ES-I3 (cell line): ENCODE data around the gene SHLD1.

Experiments used
- H3K36me3 ChIP-seq: 2 replicates; pipeline ENCODE4 v1.6.1; 2013; ENCODE audit warnings: mild to moderate bottlenecking, low read length, control low read depth, moderate library complexity; ENCODE audit not compliant: insufficient read depth
- H3K4me1 ChIP-seq: 2 replicates; pipeline ENCODE4 v1.6.1; 2013; ENCODE audit warnings: mild to moderate bottlenecking, control low read depth, low read length; ENCODE audit not compliant: insufficient read depth
- H3K9ac ChIP-seq: 2 replicates; pipeline ENCODE4 v1.6.1; 2013; ENCODE audit warnings: low read depth, mild to moderate bottlenecking, low read length, moderate library complexity
- H3K9me3 ChIP-seq: 2 replicates; pipeline ENCODE4 v1.6.1; 2013; ENCODE audit warnings: mild to moderate bottlenecking, low read length, moderate library complexity; ENCODE audit not compliant: control insufficient read depth, insufficient read depth

Gene SHLD1

DNA sequence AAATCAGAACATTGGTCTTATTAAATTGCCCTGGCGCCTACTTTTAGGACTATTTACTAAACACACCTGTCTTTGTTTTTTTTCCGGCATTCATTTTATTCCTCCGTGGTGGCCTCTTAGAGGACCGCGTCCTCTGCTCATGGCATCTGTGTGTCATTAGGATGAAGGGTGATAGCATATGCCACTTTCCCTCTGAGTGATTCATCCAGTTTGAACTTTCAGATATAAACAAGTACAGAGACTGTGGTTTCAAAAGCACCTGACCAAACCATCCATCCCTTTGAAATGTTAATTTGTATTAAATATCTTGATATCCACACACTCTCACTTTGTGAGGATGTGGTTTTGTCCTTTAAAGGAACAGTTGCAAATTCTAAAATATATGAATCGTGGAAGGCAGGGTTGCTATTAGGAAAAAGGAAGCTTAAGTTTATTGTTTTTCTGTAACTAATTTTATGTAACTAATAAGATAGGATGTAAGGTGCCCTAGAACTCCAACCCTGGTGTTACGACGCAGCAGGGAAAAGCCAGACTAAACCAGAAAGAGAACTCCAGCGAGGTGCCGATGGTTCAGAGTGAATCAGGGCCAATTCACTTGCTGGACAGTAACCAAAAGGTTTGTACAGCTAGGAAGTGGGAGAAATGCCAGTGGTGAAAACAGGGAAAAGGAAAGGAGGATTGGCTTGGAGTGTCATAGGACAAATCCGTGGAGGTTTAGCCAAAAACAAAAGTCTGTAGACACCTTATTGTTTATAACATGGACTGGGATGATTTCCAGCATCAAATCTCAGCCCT is 98.7 kb downstream of the SHLD1 start:
- H3K9ac ChIP-seq, result no peak overlapping the region
- H3K36me3 ChIP-seq, result no peaks in the 10 kb centered on the region
- no peaks in the 10 kb centered on the region for H3K4me1 ChIP-seq
- H3K9me3 ChIP-seq, result no peaks in the 10 kb centered on the region

DNA sequence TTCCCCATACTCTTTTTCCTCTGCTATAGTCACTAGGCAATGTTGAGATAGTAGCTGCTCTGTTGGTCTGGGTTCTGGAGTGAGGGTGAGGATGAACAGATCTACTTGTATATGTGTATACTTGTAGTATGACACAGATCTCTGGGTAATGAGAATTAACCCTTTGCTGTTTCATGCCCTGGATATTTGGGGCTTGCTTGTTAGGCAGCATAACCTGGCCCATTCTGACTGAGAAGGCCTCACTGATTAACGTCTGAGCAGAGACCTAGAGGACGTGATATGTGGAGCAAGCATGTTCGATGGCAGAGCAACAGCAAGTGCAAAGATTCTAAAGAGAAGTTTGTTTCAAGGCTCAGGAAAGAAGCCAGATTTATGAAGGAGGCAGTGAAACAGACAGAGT is 105.7 kb downstream of the SHLD1 start:
- H3K36me3 ChIP-seq, result no peaks in the 10 kb centered on the region
- H3K9ac ChIP-seq, result no peak overlapping the region
- H3K4me1 ChIP-seq, result no peaks in the 10 kb centered on the region
- H3K9me3 ChIP-seq, result no peaks in the 10 kb centered on the region

DNA sequence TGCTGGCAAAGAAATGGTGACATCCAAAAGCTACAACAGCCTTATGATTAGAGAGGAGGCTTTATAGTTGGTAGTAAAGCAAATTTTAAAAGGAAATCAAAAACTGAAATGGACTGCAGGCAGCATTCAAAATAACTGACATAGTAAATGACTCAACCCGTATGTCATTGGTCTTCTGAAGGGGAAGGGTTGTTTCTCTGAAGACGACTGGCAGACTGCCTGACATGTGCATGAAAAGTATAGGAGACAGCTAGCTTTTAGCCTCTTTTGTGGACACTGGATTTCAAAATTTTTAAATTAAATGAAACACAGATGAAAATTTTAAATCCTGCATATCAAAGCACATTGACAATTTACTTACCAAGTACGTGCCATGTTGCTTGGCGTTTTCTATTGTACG is 109.4 kb downstream of the SHLD1 start:
- no peaks in the 10 kb centered on the region for H3K4me1 ChIP-seq
- H3K36me3 ChIP-seq, result no peaks in the 10 kb centered on the region
- H3K9ac ChIP-seq, result no peak overlapping the region
- H3K9me3 ChIP-seq, result no peaks in the 10 kb centered on the region

DNA sequence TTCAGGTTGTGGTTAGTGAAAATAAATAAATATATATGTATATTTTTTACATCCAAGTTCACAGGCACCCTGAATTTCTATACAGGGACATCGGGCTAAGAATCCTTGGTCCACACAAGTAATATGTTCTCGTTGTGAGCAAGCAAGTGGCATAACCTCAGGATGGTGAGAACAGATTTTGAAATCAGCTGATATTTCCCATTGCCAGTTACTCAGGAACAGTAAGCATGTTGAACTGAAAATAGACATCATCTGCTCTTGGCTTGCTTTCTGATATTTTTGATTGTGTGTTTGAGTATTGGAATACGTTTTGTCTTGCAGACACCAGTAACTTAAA is 112.5 kb downstream of the SHLD1 start:
- no peaks in the 10 kb centered on the region for H3K4me1 ChIP-seq

DNA sequence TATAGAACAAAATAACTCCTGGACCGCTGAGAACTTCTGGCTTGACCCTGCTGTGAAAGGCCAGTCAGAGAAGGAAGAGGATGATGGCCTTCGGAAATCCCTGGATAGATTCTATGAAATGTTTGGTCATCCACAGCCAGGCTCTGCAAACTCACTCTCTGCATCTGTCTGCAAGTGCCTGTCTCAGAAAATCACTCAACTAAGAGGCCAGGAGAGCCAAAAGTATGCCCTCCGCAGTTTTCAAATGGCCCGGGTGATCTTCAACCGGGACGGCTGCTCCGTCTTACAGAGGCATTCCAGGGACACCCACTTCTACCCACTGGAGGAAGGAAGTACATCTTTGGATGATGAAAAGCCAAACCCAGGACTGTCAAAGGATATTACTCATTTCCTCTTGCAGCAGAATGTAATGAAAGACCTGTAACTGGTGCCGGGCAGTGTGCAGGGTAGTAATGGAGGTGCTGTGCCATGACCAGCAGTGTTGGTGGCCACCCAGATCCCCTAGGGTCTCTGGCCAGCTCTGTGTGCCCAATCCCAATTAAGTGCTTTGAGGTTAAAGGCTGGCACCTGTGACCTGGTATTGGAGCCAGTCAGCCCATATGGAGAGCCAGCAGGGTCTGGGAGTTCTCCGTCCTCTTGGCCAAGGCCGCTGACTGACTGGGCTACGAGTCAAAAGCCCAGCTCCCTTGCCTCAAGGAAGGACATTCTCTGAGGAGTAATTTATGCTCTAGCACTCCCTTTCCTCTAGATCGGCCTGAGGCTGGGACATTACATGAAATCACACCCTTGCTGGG is 113.0 kb downstream of the SHLD1 start:
- no peaks in the 10 kb centered on the region for H3K4me1 ChIP-seq
- H3K36me3 ChIP-seq, result no peaks in the 10 kb centered on the region
- no peaks in the 10 kb centered on the region for H3K9me3 ChIP-seq
- no peak overlapping the region for H3K9ac ChIP-seq

More for the DNA sequence above, 112.5 kb downstream of the SHLD1 start:
- Histone ChIP-seq H3K9me3 (no peaks in the 10 kb centered on the region), H3K36me3 (no peaks in the 10 kb centered on the region), H3K9ac (no peak overlapping the region)

DNA sequence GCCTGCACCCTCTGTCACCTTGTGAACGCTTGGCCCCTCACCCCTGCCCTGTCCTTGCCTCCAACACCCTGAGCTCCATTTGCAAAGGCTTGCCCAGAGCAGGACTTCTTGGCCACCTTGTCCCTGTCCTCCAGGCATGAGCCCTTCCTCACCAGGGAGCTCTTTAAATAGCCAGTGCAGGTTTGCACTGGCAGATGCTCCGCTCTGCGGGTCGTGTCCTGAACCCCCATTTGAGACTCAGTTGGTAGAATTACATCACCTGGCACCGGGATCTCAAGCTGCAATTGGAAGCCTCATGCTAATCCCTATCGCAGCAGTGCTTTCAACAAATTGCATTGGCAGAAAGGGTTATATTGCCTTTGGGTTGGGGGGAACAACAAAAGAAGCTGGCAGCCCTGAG is 114.2 kb downstream of the SHLD1 start:
- Histone ChIP-seq H3K4me1 (no peaks in the 10 kb centered on the region), H3K9ac (no peak overlapping the region), H3K9me3 (no peaks in the 10 kb centered on the region), H3K36me3 (no peaks in the 10 kb centered on the region)

DNA sequence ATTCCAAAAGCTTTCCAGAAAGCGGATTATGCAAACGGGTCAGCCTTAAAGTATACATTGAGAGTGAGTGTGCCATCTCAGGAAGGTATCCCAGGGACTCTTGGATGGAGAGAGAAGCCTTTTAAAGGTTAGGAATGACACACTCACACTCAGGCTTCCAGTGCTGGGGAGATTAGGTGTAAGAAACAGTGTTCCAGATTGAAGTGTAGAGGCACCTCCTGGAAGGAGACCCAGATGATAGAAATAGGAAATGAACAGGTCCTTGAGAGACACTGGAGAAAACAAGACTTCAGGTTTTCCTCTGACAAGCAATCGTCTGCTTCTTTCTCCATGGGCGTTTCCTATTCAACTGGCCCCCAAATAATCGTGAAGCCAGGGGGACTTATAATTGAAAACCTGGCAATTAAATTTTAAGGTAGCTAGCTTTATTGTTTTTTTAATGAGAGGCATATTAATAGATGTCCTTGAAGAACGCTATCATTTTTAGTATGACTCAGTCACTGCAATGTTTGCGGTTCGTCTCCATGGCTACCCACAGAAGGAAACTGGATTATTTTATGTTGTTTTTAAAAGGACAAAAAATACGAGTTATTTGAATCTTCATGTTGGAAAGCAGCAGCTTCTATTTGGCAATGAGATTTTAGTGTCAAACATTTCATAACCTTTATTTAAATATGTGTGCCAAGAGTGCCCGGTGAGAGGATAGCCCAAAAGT is 114.8 kb downstream of the SHLD1 start:
- no peaks in the 10 kb centered on the region for H3K9me3 ChIP-seq
- no peaks in the 10 kb centered on the region for H3K36me3 ChIP-seq
- no peak overlapping the region for H3K9ac ChIP-seq
- H3K4me1 ChIP-seq, result no peaks in the 10 kb centered on the region

DNA sequence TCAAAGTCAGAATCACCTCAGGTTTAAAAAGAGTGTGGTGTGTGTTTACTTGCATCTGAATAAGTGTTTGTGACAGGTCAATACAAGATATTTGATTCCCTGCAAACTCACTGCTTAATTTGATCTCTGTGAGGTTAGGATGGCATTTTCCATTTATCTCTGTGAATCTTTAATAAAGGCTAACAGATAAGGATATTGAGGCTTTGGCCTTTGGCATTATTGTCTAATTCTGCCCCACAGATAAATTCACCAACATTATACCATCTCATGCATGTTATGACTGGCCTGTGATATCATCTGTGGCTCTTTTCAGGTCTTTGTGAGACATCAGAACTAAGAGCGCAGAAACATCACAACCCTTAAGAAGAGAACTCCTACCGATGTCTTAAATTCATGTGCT is 115.4 kb downstream of the SHLD1 start:
- Histone ChIP-seq H3K9me3 (no peaks in the 10 kb centered on the region), H3K4me1 (no peaks in the 10 kb centered on the region), H3K36me3 (no peaks in the 10 kb centered on the region), H3K9ac (no peak overlapping the region)

DNA sequence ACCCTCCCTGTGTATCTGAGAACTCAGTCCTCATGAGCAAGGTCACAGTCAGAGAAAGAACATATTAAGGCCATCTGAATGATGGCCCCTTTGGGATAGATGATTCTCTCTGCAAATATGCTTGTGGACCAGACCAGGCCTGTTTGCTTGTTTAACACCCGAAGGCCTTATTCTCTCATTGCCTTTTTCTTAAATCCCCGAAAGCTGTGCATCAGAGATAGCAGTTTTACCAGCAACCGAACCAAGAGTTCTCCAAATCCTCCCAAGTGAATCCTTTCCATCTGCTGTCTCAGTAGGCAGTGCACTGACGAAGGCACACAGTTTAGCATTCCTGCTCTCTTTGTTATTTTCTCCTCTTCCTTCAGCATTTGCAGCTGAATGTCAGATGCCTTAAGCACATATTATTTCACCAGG is 120.4 kb downstream of the SHLD1 start:
- Histone ChIP-seq H3K36me3 (no peaks in the 10 kb centered on the region), H3K9ac (no peak overlapping the region), H3K4me1 (no peaks in the 10 kb centered on the region), H3K9me3 (no peaks in the 10 kb centered on the region)

DNA sequence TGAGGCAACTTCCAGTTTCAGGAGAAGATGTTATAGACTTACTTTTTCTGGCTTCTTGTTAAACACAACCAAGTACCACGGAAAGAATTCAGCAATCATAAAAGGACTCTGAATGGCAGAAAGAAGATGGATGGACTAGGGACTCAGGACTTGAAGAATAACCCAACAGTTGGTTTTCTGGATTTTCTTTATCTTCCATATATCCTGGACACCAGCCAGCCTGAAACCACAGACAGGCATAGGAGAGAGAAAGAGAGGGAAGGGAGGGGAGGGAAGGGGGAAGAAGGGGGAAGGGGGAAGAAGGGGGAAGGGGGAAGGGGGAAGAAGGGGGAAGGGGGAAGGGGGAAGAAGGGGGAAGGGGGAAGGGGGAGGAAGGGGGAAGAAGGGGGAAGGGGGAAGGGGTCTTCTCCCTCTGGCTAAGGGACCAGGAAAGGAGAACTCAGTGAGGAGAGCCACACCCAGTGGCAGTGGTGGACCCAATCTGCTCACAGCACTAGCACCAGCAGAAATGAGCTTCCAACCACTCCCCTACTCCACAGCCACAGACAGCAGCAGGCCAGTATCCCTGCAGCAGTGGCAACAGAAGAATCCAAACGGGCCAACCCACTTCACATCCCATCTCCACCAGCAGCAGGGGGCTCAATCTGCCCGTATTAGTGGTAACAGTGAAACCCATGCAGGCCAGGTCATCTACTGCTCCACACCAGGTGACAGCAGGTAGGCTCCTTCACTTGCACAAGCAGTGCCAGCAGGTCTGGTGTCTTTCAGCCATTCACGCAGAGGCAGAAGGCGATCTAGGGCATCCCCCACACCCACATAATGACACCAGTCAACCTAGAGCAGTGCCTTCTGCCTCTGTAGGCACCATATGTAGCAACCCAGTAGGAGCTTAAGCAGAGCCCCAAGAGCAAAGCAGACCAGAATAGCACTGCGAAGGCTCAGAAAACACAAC is 121.5 kb downstream of the SHLD1 start:
- H3K9me3 ChIP-seq, result no peaks in the 10 kb centered on the region
- no peak overlapping the region for H3K9ac ChIP-seq
- no peaks in the 10 kb centered on the region for H3K4me1 ChIP-seq
- no peaks in the 10 kb centered on the region for H3K36me3 ChIP-seq

DNA sequence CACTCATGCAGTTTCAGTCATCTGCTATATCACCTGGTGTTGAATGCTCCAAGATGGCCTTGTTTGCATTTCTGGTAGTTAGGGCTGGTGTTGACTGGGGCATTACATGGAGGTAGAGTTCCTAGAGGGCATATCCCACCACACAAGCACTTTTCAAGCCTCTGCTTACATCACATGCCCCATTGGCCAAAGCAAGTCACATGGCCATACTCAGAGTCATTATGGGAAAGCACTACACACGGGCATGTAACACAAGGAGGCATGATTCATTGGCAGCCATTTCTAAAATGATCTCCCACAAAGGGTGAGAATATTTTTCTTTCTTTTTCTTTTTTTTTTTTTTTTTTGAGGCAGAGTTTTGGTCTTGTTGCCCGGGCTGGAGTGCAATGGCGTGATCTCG is 126.9 kb downstream of the SHLD1 start:
- Histone ChIP-seq H3K9me3 (no peaks in the 10 kb centered on the region), H3K9ac (no peak overlapping the region), H3K4me1 (peaks cover 4% of the 10 kb centered on the region), H3K36me3 (no peaks in the 10 kb centered on the region)

DNA sequence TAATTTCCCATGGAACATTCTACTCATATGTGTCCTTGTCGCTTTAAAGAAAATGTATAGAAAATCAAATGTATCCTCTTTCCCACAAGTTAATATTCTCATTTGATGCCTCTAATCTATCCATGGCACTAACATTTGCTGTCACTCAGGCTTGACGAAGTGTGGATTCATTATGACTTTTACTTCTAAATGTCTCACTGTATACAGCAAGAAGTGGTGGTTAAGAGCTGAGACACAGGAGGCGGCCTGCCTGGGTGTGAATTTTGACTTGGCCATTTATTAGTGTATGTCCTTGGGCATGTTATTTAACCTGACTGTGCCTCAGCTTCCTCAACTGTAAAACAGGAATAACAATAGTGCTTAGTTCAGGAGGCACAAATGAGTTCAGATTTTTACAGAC is 130.1 kb downstream of the SHLD1 start:
- H3K36me3 ChIP-seq, result no peaks in the 10 kb centered on the region
- peaks cover 4% of the 10 kb centered on the region for H3K4me1 ChIP-seq
- no peak overlapping the region for H3K9ac ChIP-seq
- H3K9me3 ChIP-seq, result no peaks in the 10 kb centered on the region; the same call in 1 of the 2 replicates

DNA sequence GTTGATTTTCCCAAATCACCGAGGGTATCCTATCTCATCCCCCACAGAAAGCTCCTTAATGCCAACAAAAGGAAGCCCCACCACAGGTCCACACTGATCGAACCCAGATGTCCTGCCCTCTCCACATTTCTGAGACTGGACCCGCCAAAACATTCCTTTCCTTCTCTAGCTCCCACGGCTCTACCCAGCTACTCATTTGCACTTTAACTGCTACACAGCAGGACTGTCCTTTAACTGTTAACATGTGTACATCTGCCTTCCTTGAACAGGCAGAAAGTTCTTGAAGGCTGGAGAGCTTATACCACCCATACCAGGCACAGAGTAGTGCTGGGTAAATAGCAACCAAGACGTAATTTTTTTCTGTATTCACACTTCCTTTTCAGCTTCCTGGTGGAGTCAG is 131.5 kb downstream of the SHLD1 start:
- H3K36me3 ChIP-seq, result no peaks in the 10 kb centered on the region
- H3K4me1 ChIP-seq, result peaks cover 4% of the 10 kb centered on the region
- H3K9ac ChIP-seq, result no peak overlapping the region
- H3K9me3 ChIP-seq, result no peaks in the 10 kb centered on the region; the same call in 1 of the 2 replicates

DNA sequence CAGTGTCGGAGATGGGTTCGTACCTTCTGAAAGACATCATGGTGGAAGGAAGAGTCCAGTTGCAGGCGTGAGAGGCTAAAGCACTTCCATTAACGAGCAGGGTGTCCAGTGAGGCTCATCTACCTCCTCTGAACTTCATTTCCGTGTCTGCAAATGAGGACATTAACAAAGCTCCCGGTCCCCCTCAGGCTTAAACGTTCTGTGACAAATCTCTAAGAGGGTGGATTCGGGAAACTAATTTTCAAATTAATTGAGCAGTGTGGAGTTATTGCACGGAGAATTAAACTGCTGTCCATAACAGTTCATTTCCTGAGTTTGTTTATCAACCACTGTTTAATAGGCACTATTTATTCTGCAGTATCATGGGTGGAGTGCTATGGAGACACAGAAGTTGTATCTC is 132.0 kb downstream of the SHLD1 start:
- Histone ChIP-seq H3K4me1 (peaks cover 4% of the 10 kb centered on the region), H3K9me3 (no peaks in the 10 kb centered on the region; the same call in 1 of the 2 replicates), H3K36me3 (no peaks in the 10 kb centered on the region), H3K9ac (no peak overlapping the region)
